H9 (cell line): ENCODE data around the gene EDDM3A. TPM values are rescaled to one million over a fixed set of nuclear protein-coding genes. Genes with fewer than 3 reads are reported as not detected.

ENCODE experiments used
- DNase-seq: peaks from one replicate; pipeline ENCODE4 v3.0.0-alpha.2; 2017
- H2AFZ ChIP-seq: one replicate; pipeline ENCODE4 v1.6.1; 2013; ENCODE audit warnings: mild to moderate bottlenecking, low read length, control low read depth, moderate library complexity
- H2AK5ac ChIP-seq: 2 replicates; pipeline ENCODE4 v1.6.1; 2013; ENCODE audit warnings: low read length, control low read depth, mixed read lengths; ENCODE audit not compliant: insufficient read length
- H2BK120ac ChIP-seq: one replicate; pipeline ENCODE4 v1.6.1; 2013; ENCODE audit warnings: low read depth, mild to moderate bottlenecking, low read length, control low read depth, inconsistent platforms; ENCODE audit not compliant: poor library complexity, severe bottlenecking
- H2BK12ac ChIP-seq: 2 replicates; pipeline ENCODE4 v1.6.1; 2013; ENCODE audit warnings: low read length, control low read depth, mixed read lengths, low read depth; ENCODE audit not compliant: insufficient read length
- H2BK15ac ChIP-seq: 2 replicates; pipeline ENCODE4 v1.6.1; 2013; ENCODE audit warnings: low read depth, low read length, control low read depth
- H2BK20ac ChIP-seq: one replicate; pipeline ENCODE4 v1.6.1; 2013; ENCODE audit warnings: low read depth, mild to moderate bottlenecking, low read length, control low read depth, inconsistent platforms; ENCODE audit not compliant: poor library complexity, severe bottlenecking
- H2BK5ac ChIP-seq: 2 replicates; pipeline ENCODE4 v1.6.1; 2013; ENCODE audit warnings: low read length, control low read depth, mixed read lengths; ENCODE audit not compliant: insufficient read length
- H3K14ac ChIP-seq: 2 replicates; pipeline ENCODE4 v1.6.1; 2013; ENCODE audit warnings: low read length, control low read depth; ENCODE audit not compliant: insufficient read depth
- H3K18ac ChIP-seq: 2 replicates; pipeline ENCODE4 v1.6.1; 2013; ENCODE audit warnings: low read depth, mild to moderate bottlenecking, mixed read lengths, low read length, control low read depth; ENCODE audit not compliant: insufficient read length
- H3K23ac ChIP-seq: 2 replicates; pipeline ENCODE4 v1.6.1; 2013; ENCODE audit warnings: low read length, control low read depth, mixed read lengths, low read depth; ENCODE audit not compliant: insufficient read length
- H3K23me2 ChIP-seq: 2 replicates; pipeline ENCODE4 v1.6.1; 2013; ENCODE audit warnings: low read depth, mild to moderate bottlenecking, mixed read lengths, low read length, control low read depth; ENCODE audit not compliant: insufficient read length, poor library complexity, severe bottlenecking
- H3K27ac ChIP-seq: 2 replicates; pipeline ENCODE4 v1.5.1; 2013; ENCODE audit warnings: low read length, control low read depth, mixed read lengths, low read depth; ENCODE audit not compliant: insufficient read length
- H3K27me3 ChIP-seq: 2 replicates; pipeline ENCODE4 v1.6.1; 2013; ENCODE audit warnings: low read length, control low read depth, inconsistent platforms; ENCODE audit not compliant: insufficient read depth
- H3K4ac ChIP-seq: 2 replicates; pipeline ENCODE4 v1.6.1; 2013; ENCODE audit warnings: low read depth, mild to moderate bottlenecking, control low read depth, inconsistent platforms, low read length, moderate library complexity
- H3K4me1 ChIP-seq: 2 replicates; pipeline ENCODE4 v1.6.1; 2013; ENCODE audit warnings: low read length, control low read depth, inconsistent platforms; ENCODE audit not compliant: insufficient read depth
- H3K4me2 ChIP-seq: 2 replicates; pipeline ENCODE4 v1.6.1; 2013; ENCODE audit warnings: low read length, control low read depth, mixed read lengths; ENCODE audit not compliant: insufficient read length, insufficient read depth
- H3K56ac ChIP-seq: 2 replicates; pipeline ENCODE4 v1.6.1; 2013; ENCODE audit warnings: low read depth, mild to moderate bottlenecking, mixed read lengths, low read length, control low read depth; ENCODE audit not compliant: insufficient read length
- H3K79me1 ChIP-seq: 2 replicates; pipeline ENCODE4 v1.6.1; 2013; ENCODE audit warnings: low read depth, mild to moderate bottlenecking, moderate library complexity, low read length, control low read depth, inconsistent platforms; ENCODE audit not compliant: insufficient read depth, poor library complexity, severe bottlenecking
- H3K79me2 ChIP-seq: 2 replicates; pipeline ENCODE4 v1.6.1; 2013; ENCODE audit warnings: low read length, control low read depth, inconsistent platforms; ENCODE audit not compliant: insufficient read depth
- H3K9ac ChIP-seq: 2 replicates; pipeline ENCODE4 v1.6.1; 2013; ENCODE audit warnings: low read length, control low read depth, mixed read lengths; ENCODE audit not compliant: insufficient read length; ENCODE audit errors: extremely low read depth
- H3K9me3 ChIP-seq: one replicate; pipeline ENCODE4 v1.6.1; 2013; ENCODE audit warnings: low read depth, low read length, inconsistent platforms; ENCODE audit not compliant: control insufficient read depth
- H3T11ph ChIP-seq: one replicate; pipeline ENCODE4 v1.6.1; 2013; ENCODE audit warnings: mild to moderate bottlenecking, low read length, control low read depth, inconsistent platforms
- H4K20me1 ChIP-seq: one replicate; pipeline ENCODE4 v1.6.1; 2013; ENCODE audit not compliant: control insufficient read depth, insufficient read length, insufficient read depth
- H4K5ac ChIP-seq: 2 replicates; pipeline ENCODE4 v1.6.1; 2013; ENCODE audit warnings: low read depth, mild to moderate bottlenecking, mixed read lengths, low read length, control low read depth; ENCODE audit not compliant: insufficient read length
- H4K8ac ChIP-seq: replicated peaks from 2 replicates; pipeline ENCODE4 v1.6.1; 2013; ENCODE audit warnings: low read length, control low read depth, mixed read lengths, low read depth; ENCODE audit not compliant: insufficient read length
- H4K91ac ChIP-seq: 2 replicates; pipeline ENCODE4 v1.6.1; 2013; ENCODE audit warnings: low read depth, mild to moderate bottlenecking, moderate library complexity, mixed read lengths, low read length, control low read depth; ENCODE audit not compliant: insufficient read length
- H3K27ac Mint-ChIP-seq, 3 experiments: 2 replicates in 2 of 3; 3 replicates in 1 of 3; pipeline ENCODE4 v1.8.0; 2020 to 2021; ENCODE audit warnings: mixed read lengths in 3 of 3, mild to moderate bottlenecking in 1 of 3, moderate library complexity in 1 of 3
- H3K27me3 Mint-ChIP-seq: 2 replicates; pipeline ENCODE4 v1.8.0; 2021; ENCODE audit warnings: low read depth, mild to moderate bottlenecking, moderate library complexity, mixed read lengths
- H3K36me3 Mint-ChIP-seq, 3 experiments: 2 replicates in 2 of 3; 3 replicates in 1 of 3; pipeline ENCODE4 v1.8.0; 2020 to 2021; ENCODE audit warnings: low read depth in 3 of 3, mixed read lengths in 3 of 3; ENCODE audit not compliant: insufficient read depth in 1 of 3
- H3K4me1 Mint-ChIP-seq, 2 experiments: 2 replicates each; pipeline ENCODE4 v1.8.0; 2020; ENCODE audit warnings: mixed read lengths in 2 of 2
- H3K4me3 Mint-ChIP-seq, 2 experiments: 2 replicates in 1 of 2; 3 replicates in 1 of 2; pipeline ENCODE4 v1.8.0; 2020 to 2021; ENCODE audit warnings: mild to moderate bottlenecking in 2 of 2, mixed read lengths in 2 of 2, moderate library complexity in 1 of 2
- H3K9me3 Mint-ChIP-seq, 2 experiments: 2 replicates in 1 of 2; 3 replicates in 1 of 2; pipeline ENCODE4 v1.8.0; 2020; ENCODE audit warnings: mild to moderate bottlenecking in 2 of 2, mixed read lengths in 2 of 2, moderate library complexity in 1 of 2
- CTCF ChIP-seq: fragments of 200-600 bp; sonication (generic); conservative IDR thresholded peaks from 3 replicates; pipeline ENCODE4 v1.8.0; 2021; ENCODE audit warnings: antibody characterized with exemption, mild to moderate bottlenecking
- WGBS: extraction: QIAGEN DNeasy Blood & Tissue Kit; methylation state at CpG from one replicate; pipeline ENCODE4 v1.1.7; 2013; ENCODE audit warnings: missing lambda C conversion rate, low lambda C conversion rate, mixed read lengths; ENCODE audit not compliant: insufficient read length; ENCODE audit errors: extremely low coverage; 5-methylcytosine and 5-hydroxymethylcytosine counted together
- total RNA-seq: library from RNA; stranded (reverse); gene quantifications from 2 replicates; pipeline ENCODE4 v1.2.1, GENCODE V29; 2021

EDDM3A gene
- total RNA-seq, 1 experiment from 2014 or later, result not detected

DNA sequence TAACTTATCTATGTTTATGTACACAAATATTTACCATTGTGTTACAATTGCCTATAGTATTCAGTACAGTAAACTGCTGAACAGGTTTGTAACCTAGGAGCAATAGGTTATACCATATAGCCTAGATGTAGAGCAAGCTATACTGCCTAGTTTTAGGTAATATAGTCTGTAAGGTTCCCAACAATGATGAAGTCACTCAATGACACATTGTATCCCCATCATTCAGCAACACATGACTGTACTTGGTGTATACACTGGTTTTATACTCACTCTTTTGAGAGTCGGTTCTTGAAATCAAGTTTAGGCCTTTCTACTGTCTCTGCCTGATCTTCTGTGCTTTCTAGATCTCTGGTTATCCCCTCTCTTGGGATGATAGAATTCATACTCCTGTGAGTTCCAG, 51.5 kb downstream of the EDDM3A start:
- H3K27ac ChIP-seq, result no peak overlapping the region
- no peak overlapping the region for H4K91ac ChIP-seq
- H3K14ac ChIP-seq, result no peak overlapping the region
- H3K23ac ChIP-seq, result no peak overlapping the region
- H3K27me3 ChIP-seq, result no peaks in the 10 kb centered on the region
- H3K56ac ChIP-seq, result no peak overlapping the region
- H3K4ac ChIP-seq, result no peak overlapping the region
- no peak for TF ChIP-seq CTCF
- DNase-seq, result no peak
- H3K23me2 ChIP-seq, result no peaks in the 10 kb centered on the region
- no peak overlapping the region for H3K9ac ChIP-seq
- H3K36me3 Mint-ChIP-seq, result peaks cover 0 to 2% (median 0%) of the 10 kb centered on the region in 3 experiments; a peak in 1 of 7 replicates
- no peak overlapping the region for H3T11ph ChIP-seq
- no peak overlapping the region for H3K27ac Mint-ChIP-seq
- H3K79me2 ChIP-seq, result no peaks in the 10 kb centered on the region
- no peaks in the 10 kb centered on the region for H3K79me1 ChIP-seq
- no peak overlapping the region for H2AFZ ChIP-seq
- no peak overlapping the region for H2BK20ac ChIP-seq
- H4K5ac ChIP-seq, result no peak overlapping the region
- no peak overlapping the region for H3K4me2 ChIP-seq
- H3K18ac ChIP-seq, result no peak overlapping the region
- H2BK120ac ChIP-seq, result no peak overlapping the region
- H4K20me1 ChIP-seq, result no peaks in the 10 kb centered on the region
- H2BK5ac ChIP-seq, result no peak overlapping the region
- no peak overlapping the region for H2BK15ac ChIP-seq
- H2BK12ac ChIP-seq, result no peak overlapping the region
- no peak overlapping the region for H3K4me3 Mint-ChIP-seq
- H3K4me1 ChIP-seq, result peaks cover 12% of the 10 kb centered on the region; the same call in 1 of the 2 replicates
- H2AK5ac ChIP-seq, result no peak overlapping the region
- no peaks in the 10 kb centered on the region for H3K9me3 ChIP-seq
- H3K9me3 Mint-ChIP-seq, result no peaks in the 10 kb centered on the region
- H4K8ac ChIP-seq, result no peak overlapping the region
- no CpG with 5 or more reads among the region's 1 CpG for WGBS
- H3K4me1 Mint-ChIP-seq, result peaks cover 44 to 45% of the 10 kb centered on the region in 2 experiments
- no peaks in the 10 kb centered on the region; the same call in 1 of the 2 replicates for H3K27me3 Mint-ChIP-seq

Other genes starting within 250 kb of the EDDM3A start
- gene RNASE10, start 240.3 kb upstream of the EDDM3A start, total RNA-seq, result 0.81 and 0.96 TPM in 2 replicates
- not detected in 2 replicates for gene RNASE9, start 184.8 kb upstream of the EDDM3A start, total RNA-seq
- not detected in 2 replicates for gene RNASE11, start 157.9 kb upstream of the EDDM3A start, total RNA-seq
- gene RNASE12, start 154.5 kb upstream of the EDDM3A start, total RNA-seq, result not detected in 2 replicates
- not detected in 2 replicates for gene OR6S1, start 104.2 kb upstream of the EDDM3A start, total RNA-seq
- gene RNASE4, start 61.3 kb upstream of the EDDM3A start, total RNA-seq, result not detected in 2 replicates
- gene ANG, start 57.1 kb upstream of the EDDM3A start, total RNA-seq, result 3.2 and 3.8 TPM in 2 replicates
- not detected in 2 replicates for gene EDDM3B, start 22.5 kb downstream of the EDDM3A start, total RNA-seq
- gene RNASE6, start 35.4 kb downstream of the EDDM3A start, total RNA-seq, result not detected in 2 replicates
- 1.2 and 1.6 TPM in 2 replicates for gene RNASE1, start 57.0 kb downstream of the EDDM3A start, total RNA-seq
- gene RNASE3, start 145.5 kb downstream of the EDDM3A start, total RNA-seq, result not detected in 2 replicates
- gene RNASE2, start 209.6 kb downstream of the EDDM3A start, total RNA-seq, result not detected in 2 replicates
- 77.9 and 81.4 TPM in 2 replicates for gene METTL17, start 244.1 kb downstream of the EDDM3A start, total RNA-seq